ENCODE data around the gene CYB5R4. TPM values are rescaled to one million over a fixed set of nuclear protein-coding genes. Genes with fewer than 3 reads are reported as not detected.

Gene CYB5R4
- total RNA-seq, 4 donors from 2014 or later: 9.7 to 15.4 (median 10.5) TPM

DNA sequence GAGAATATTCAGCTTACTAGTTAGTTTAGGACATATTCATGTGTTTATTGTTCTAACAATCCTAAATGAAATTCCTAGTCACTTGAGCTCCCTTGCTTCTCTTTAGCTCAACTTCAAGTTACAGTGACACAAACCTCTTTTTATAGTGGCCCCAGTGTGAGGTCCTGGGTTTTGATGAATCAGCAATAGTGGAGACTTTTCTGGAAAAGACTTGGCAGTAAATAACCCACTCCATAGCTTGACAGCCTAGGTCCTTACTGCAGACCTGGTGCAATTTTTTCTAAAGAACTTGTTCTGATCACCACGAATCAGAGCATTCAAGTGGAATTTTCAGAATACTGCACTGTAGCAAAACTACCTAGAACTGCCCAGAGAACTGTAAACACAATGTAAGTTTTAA is 13.2 kb upstream of the CYB5R4 start:
- H3K4me3 ChIP-seq: no peak overlapping the region
- no peaks in the 10 kb centered on the region for H3K36me3 ChIP-seq
- no peak for DNase-seq (ENCODE audit: extremely low spot score)
- H3K4me1 ChIP-seq: no peaks in the 10 kb centered on the region
- TF ChIP-seq EP300 (IDR thresholded peaks at IDR 0.05) (no peak), POLR2AphosphoS5 (IDR thresholded peaks at IDR 0.05) (no peak), POLR2A (IDR thresholded peaks at IDR 0.05; ENCODE audit: low read depth) (no peak)
- TF ChIP-seq, protein P1, sequence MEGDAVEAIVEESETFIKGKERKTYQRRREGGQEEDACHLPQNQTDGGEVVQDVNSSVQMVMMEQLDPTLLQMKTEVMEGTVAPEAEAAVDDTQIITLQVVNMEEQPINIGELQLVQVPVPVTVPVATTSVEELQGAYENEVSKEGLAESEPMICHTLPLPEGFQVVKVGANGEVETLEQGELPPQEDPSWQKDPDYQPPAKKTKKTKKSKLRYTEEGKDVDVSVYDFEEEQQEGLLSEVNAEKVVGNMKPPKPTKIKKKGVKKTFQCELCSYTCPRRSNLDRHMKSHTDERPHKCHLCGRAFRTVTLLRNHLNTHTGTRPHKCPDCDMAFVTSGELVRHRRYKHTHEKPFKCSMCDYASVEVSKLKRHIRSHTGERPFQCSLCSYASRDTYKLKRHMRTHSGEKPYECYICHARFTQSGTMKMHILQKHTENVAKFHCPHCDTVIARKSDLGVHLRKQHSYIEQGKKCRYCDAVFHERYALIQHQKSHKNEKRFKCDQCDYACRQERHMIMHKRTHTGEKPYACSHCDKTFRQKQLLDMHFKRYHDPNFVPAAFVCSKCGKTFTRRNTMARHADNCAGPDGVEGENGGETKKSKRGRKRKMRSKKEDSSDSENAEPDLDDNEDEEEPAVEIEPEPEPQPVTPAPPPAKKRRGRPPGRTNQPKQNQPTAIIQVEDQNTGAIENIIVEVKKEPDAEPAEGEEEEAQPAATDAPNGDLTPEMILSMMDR (IDR thresholded peaks at IDR 0.05): no peak
- 48% methylated on average over 1 of the region's 1 CpG for whole genome bisulfite sequencing
- H3K9me3 ChIP-seq: peaks cover 0 to 1% (median 0%) of the 10 kb centered on the region in 4 donors
- H3K27ac ChIP-seq (replicated peaks in 1 of 4): no peak overlapping the region
- H3K27me3 ChIP-seq: no peaks in the 10 kb centered on the region
- intact Hi-C loops (cut with DNase I): no loop called here

DNA sequence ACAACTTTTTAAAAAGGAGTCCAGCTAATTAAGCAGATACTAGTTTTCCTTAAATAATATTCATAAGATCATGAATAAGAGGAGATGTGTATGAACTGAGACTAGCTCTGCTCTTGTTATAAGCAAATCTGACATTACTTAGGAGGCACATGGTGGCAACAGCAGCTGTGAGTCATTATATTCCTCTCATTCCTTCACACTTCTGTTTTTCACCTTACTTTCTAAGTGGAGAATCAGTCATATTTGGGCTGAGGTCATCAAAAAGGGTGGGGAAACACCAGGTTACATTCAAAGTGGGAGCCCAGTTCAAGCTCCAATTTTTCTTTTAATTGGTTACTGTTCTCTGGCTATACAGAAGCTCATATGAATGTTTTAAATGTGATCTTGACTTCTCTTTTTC is 12.3 kb upstream of the CYB5R4 start:
- Histone ChIP-seq H3K27ac (replicated peaks in 1 of 4) (no peak overlapping the region), H3K36me3 (no peaks in the 10 kb centered on the region), H3K9me3 (no peaks in the 10 kb centered on the region), H3K4me3 (no peak overlapping the region), H3K27me3 (peaks cover 0 to 2% (median 0%) of the 10 kb centered on the region in 4 donors), H3K4me1 (no peaks in the 10 kb centered on the region)
- no peak for TF ChIP-seq EP300 (IDR thresholded peaks at IDR 0.05)
- TF ChIP-seq, protein P1 (IDR thresholded peaks at IDR 0.05): no peak
- DNase-seq (ENCODE audit: extremely low spot score): no peak
- intact Hi-C loops (cut with DNase I): no loop called here

DNA sequence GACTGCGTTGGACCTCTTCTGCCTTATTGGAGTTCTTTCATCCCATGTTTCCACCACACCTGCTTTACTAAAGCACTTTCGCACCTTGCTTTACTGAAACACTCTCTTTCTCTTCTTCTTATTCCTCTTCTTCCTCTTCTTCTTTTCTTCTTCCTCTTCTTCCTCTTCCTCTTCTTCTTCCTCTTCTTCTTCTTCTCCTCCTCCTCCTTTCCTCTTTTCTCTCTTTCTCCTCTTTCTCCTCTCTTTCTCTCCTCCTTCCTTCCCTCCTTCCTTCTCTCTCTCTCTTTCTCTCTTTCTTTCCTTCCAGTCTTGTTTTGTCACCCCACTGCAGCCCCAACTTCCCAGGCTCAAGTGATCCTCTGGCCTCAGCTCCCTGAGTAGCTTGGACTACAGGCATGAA is 10.4 kb upstream of the CYB5R4 start:
- 87% methylated on average over 2 of the region's 2 CpGs for WGBS
- intact Hi-C loops (cut with DNase I): no loop called here
- Histone ChIP-seq H3K4me3 (no peak overlapping the region), H3K36me3 (no peaks in the 10 kb centered on the region), H3K9me3 (no peaks in the 10 kb centered on the region), H3K27ac (replicated peaks in 1 of 4) (no peak overlapping the region), H3K27me3 (peaks cover 0 to 10% (median 2%) of the 10 kb centered on the region in 4 donors), H3K4me1 (peaks cover 11 to 18% (median 18%) of the 10 kb centered on the region in 4 donors)
- DNase-seq (ENCODE audit: extremely low spot score): no peak
- no peak for TF ChIP-seq POLR2AphosphoS5 (IDR thresholded peaks at IDR 0.05)

DNA sequence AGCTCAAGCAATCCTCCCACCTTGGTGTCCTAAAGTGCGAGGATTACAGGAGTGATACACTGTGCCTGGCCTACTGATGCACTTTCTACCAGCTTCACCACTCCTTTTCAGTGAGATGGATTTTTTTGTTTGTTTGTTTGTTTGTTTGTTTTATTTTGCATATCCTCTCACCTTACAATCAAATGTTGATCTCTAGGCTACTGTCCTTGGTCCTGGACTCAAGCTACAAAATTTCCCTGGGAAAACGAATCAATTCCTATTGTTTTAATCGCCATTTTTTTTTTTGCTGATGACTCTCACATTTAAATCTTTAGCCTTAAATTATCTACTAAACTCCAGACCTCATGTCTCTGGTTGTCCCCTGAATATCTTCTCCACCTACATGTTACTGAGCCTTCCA is 9.9 kb upstream of the CYB5R4 start:
- Histone ChIP-seq H3K27ac (replicated peaks in 1 of 4) (no peak overlapping the region), H3K27me3 (peaks cover 0 to 10% (median 2%) of the 10 kb centered on the region in 4 donors), H3K4me1 (peaks cover 11 to 22% (median 20%) of the 10 kb centered on the region in 4 donors), H3K9me3 (no peaks in the 10 kb centered on the region), H3K4me3 (no peak overlapping the region), H3K36me3 (no peaks in the 10 kb centered on the region)
- 79% methylated on average over 3 of the region's 3 CpGs for WGBS
- no peak for DNase-seq (ENCODE audit: extremely low spot score)
- TF ChIP-seq POLR2AphosphoS5 (IDR thresholded peaks at IDR 0.05) (no peak), POLR2A (IDR thresholded peaks at IDR 0.05; ENCODE audit: low read depth) (no peak), EP300 (IDR thresholded peaks at IDR 0.05) (no peak)
- TF ChIP-seq, protein P1 (IDR thresholded peaks at IDR 0.05): no peak
- intact Hi-C loops (cut with DNase I): loop anchor here (10.0 kb wide), 1 partner anchor 1605 kb away; the partner anchor contains the start of gene IBTK

DNA sequence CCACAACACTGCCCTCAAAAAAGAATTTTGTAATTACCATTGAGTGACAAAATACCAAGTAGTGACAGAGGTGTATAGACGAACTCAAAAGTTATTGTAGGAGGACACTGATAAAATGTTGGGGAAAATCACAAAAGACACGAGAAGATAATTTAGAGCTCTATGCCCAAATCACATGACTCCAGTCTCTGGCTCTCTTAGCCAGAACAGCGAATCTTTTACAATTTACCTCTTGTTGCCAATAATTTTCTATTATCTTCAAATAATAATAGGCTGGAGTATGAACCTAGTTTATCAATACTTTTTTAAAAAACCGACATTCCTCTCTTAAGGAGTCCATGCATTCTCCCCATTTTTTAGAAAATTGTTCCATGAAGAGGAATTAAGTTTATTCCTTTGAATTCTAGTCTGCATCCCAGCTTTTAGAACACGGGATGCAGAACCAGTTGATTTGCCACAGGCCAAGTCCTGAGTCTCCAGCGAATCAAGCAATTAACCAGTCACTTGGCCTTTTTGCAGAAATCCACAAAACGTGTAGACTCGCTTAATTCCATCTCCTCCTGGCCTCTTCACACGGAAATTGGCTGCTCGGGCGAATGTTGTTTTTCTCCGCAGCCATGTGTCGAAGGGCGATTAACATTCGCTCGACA is 6.8 kb upstream of the CYB5R4 start:
- TF ChIP-seq, protein P1 (IDR thresholded peaks at IDR 0.05): no peak
- TF ChIP-seq POLR2AphosphoS5 (IDR thresholded peaks at IDR 0.05) (no peak), POLR2A (IDR thresholded peaks at IDR 0.05; ENCODE audit: low read depth) (no peak), EP300 (IDR thresholded peaks at IDR 0.05) (no peak)
- DNase-seq (ENCODE audit: extremely low spot score): no peak
- H3K27ac ChIP-seq (replicated peaks in 1 of 4): no peak overlapping the region
- intact Hi-C loops (cut with DNase I): loop anchor here (10.0 kb wide), 1 partner anchor 1608 kb away; the partner anchor contains the start of gene IBTK
- H3K9me3 ChIP-seq: no peaks in the 10 kb centered on the region
- peaks cover 0 to 10% (median 2%) of the 10 kb centered on the region in 4 donors for H3K27me3 ChIP-seq
- H3K4me1 ChIP-seq: peaks cover 11 to 22% (median 20%) of the 10 kb centered on the region in 4 donors
- 18% methylated on average over 12 of the region's 16 CpGs for WGBS
- no peaks in the 10 kb centered on the region for H3K36me3 ChIP-seq
- peak overlapping the region; percentile 54 to 66 (median 58) for H3K4me3 ChIP-seq

Measured in esophagus muscularis mucosa (tissue), 4 donors.